ENCODE data around the gene CTSD. TPM values are rescaled to one million over a fixed set of nuclear protein-coding genes. Genes with fewer than 3 reads are reported as not detected.

Gene CTSD
- total RNA-seq, 1 experiment from 2014 or later, result 158 TPM

DNA sequence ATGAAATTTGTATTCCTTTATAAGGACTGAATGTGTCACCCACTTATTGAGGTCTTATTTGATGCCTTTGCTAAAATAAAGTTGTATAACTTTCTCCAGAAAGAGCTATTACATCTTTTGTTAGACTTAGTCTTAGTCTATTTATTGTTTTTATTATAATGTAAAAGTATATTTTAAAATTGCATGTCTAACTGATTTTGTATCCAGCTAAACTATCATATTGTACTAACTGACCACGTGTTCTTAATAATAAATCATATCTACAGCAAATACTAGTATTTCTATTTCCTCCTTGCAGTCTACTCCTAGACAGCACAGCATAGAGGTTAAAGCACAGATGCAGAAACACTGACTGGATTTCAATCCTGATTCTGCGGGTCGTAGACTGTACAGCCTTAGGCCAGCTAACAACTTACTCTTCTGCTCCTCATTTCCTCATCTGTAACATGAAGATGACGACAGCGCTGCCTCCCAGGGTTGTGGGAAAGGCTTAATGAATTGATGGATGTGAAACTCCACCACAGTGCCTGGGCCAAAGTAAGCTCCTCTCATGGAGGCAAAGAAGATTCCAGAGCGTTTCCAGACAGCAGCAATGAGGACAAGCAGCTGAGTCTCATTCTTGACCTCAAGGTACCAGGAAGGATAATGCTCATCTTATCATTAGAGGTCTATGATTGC, 26.5 kb downstream of the CTSD start:
- no peak overlapping the region for H2BK5ac ChIP-seq (ENCODE audit: insufficient read length, low read length)
- H3K27me3 Mint-ChIP-seq (ENCODE audit: low read depth), result peaks cover 62% of the 10 kb centered on the region

More for the DNA sequence above, 26.5 kb downstream of the CTSD start:
- H3K18ac ChIP-seq (ENCODE audit: insufficient read length, low read depth, low read length), result no peak overlapping the region
- H3K36me3 Mint-ChIP-seq (ENCODE audit: insufficient read depth in 1 of 3, low read depth in 3 of 3), result no peaks in the 10 kb centered on the region; a peak in 1 of 7 replicates
- no peak overlapping the region for H4K8ac ChIP-seq (replicated peaks; ENCODE audit: insufficient read length, low read depth, low read length)
- no peak overlapping the region for H2BK20ac ChIP-seq (ENCODE audit: low read depth, low read length, poor library complexity, severe bottlenecking)
- H3K79me1 ChIP-seq (ENCODE audit: insufficient read depth, low read depth, low read length, poor library complexity, severe bottlenecking), result no peaks in the 10 kb centered on the region
- H3K56ac ChIP-seq (ENCODE audit: insufficient read length, low read depth, low read length), result no peak overlapping the region
- H3K4ac ChIP-seq (ENCODE audit: low read depth, low read length), result no peak overlapping the region
- H3K79me2 ChIP-seq (ENCODE audit: insufficient read depth, low read length), result no peaks in the 10 kb centered on the region
- no peak overlapping the region for H3K14ac ChIP-seq (ENCODE audit: insufficient read depth, low read length)
- TF ChIP-seq, protein P1, sequence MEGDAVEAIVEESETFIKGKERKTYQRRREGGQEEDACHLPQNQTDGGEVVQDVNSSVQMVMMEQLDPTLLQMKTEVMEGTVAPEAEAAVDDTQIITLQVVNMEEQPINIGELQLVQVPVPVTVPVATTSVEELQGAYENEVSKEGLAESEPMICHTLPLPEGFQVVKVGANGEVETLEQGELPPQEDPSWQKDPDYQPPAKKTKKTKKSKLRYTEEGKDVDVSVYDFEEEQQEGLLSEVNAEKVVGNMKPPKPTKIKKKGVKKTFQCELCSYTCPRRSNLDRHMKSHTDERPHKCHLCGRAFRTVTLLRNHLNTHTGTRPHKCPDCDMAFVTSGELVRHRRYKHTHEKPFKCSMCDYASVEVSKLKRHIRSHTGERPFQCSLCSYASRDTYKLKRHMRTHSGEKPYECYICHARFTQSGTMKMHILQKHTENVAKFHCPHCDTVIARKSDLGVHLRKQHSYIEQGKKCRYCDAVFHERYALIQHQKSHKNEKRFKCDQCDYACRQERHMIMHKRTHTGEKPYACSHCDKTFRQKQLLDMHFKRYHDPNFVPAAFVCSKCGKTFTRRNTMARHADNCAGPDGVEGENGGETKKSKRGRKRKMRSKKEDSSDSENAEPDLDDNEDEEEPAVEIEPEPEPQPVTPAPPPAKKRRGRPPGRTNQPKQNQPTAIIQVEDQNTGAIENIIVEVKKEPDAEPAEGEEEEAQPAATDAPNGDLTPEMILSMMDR (conservative IDR thresholded peaks at IDR 0.05), result no peak
- peaks cover 3% of the 10 kb centered on the region for H4K20me1 ChIP-seq (ENCODE audit: control insufficient read depth, insufficient read depth, insufficient read length)
- H3K9me3 Mint-ChIP-seq, result peaks cover 6 to 10% of the 10 kb centered on the region in 2 experiments
- no peak overlapping the region for H3K4me2 ChIP-seq (ENCODE audit: insufficient read depth, insufficient read length, low read length)
- no peak overlapping the region for H2BK120ac ChIP-seq (ENCODE audit: low read depth, low read length, poor library complexity, severe bottlenecking)
- no peak overlapping the region for H4K5ac ChIP-seq (ENCODE audit: insufficient read length, low read depth, low read length)
- no peaks in the 10 kb centered on the region for H3K4me1 ChIP-seq (ENCODE audit: insufficient read depth, low read length)
- H2BK12ac ChIP-seq (ENCODE audit: insufficient read length, low read depth, low read length), result no peak overlapping the region
- H3K23me2 ChIP-seq (ENCODE audit: insufficient read length, low read depth, low read length, poor library complexity, severe bottlenecking), result no peaks in the 10 kb centered on the region
- no CpG with 5 or more reads among the region's 6 CpGs for WGBS (ENCODE audit: extremely low coverage, insufficient read length, low lambda C conversion rate)
- no peak for DNase-seq
- peaks cover under 1 to 1% of the 10 kb centered on the region in 2 experiments; a peak in 2 of 4 replicates for H3K4me1 Mint-ChIP-seq
- no peak overlapping the region for H3K27ac ChIP-seq (ENCODE audit: insufficient read length, low read depth, low read length)
- no peaks in the 10 kb centered on the region for H3K9me3 ChIP-seq (ENCODE audit: control insufficient read depth, low read depth, low read length)
- H2BK15ac ChIP-seq (ENCODE audit: low read depth, low read length), result no peak overlapping the region
- no peak overlapping the region for H3K23ac ChIP-seq (ENCODE audit: insufficient read length, low read depth, low read length)
- no peak overlapping the region for H3K27ac Mint-ChIP-seq
- H4K91ac ChIP-seq (ENCODE audit: insufficient read length, low read depth, low read length), result no peak overlapping the region
- no peaks in the 10 kb centered on the region; the same call in 1 of the 2 replicates for H3K27me3 ChIP-seq (ENCODE audit: insufficient read depth, low read length)
- no peak overlapping the region for H3T11ph ChIP-seq (ENCODE audit: low read length)
- H2AK5ac ChIP-seq (ENCODE audit: insufficient read length, low read length), result no peak overlapping the region
- H2AFZ ChIP-seq (ENCODE audit: low read length), result no peak overlapping the region
- no peak overlapping the region for H3K9ac ChIP-seq (ENCODE audit: extremely low read depth, insufficient read length, low read length)
- no peak overlapping the region for H3K4me3 Mint-ChIP-seq
